OCI-LY3 (cell line): ENCODE results near the gene SLC6A9.

Experiments used
- H2AFZ ChIP-seq: fragments of 200-600, 300-600 bp; shearing (Covaris generic); 2 replicates; pipeline ENCODE4 v1.6.0; 2014; ENCODE audit warnings: antibody characterized with exemption, low read depth, low read length
- H3K27ac ChIP-seq: fragments of 200-600, 300-600 bp; sonication (generic); 2 replicates; pipeline ENCODE4 v1.5.1; 2014; ENCODE audit warnings: mild to moderate bottlenecking, low read length, moderate library complexity, mixed read lengths
- H3K27me3 ChIP-seq: fragments of 200-600, 300-600 bp; sonication (generic); 2 replicates; pipeline ENCODE4 v1.6.1; 2014; ENCODE audit warnings: low read depth, low read length, mixed read lengths
- H3K36me3 ChIP-seq: fragments of 200-600, 300-600 bp; sonication (generic); replicated peaks from 2 replicates; pipeline ENCODE3; 2014; ENCODE audit warnings: low read depth, low read length, mixed read lengths
- H3K4me1 ChIP-seq: fragments of 300-600, 200-600 bp; sonication (generic); 2 replicates; pipeline ENCODE4 v1.6.1; 2014; ENCODE audit warnings: low read length, mixed read lengths
- H3K4me2 ChIP-seq: fragments of 200-600, 300-600 bp; sonication (generic); 2 replicates; pipeline ENCODE4 v1.6.1; 2014; ENCODE audit warnings: low read length, mixed read lengths
- H3K4me3 ChIP-seq: fragments of 300-600, 200-600 bp; sonication (generic); 2 replicates; pipeline ENCODE4 v1.5.1; 2014; ENCODE audit warnings: antibody characterized with exemption, mild to moderate bottlenecking, low read length, moderate library complexity
- H3K79me2 ChIP-seq: fragments of 300-600, 200-600 bp; shearing (Covaris generic); 2 replicates; pipeline ENCODE4 v1.6.1; 2014; ENCODE audit warnings: mild to moderate bottlenecking, low read length, mixed read lengths
- H3K9ac ChIP-seq: fragments of 300-600, 200-600 bp; shearing (Covaris generic); 2 replicates; pipeline ENCODE4 v1.6.0; 2014; ENCODE audit warnings: mild to moderate bottlenecking, low read length, moderate library complexity
- H3K9me3 ChIP-seq: fragments of 200-600, 300-600 bp; shearing (Covaris generic); 2 replicates; pipeline ENCODE4 v1.6.1; 2014; ENCODE audit warnings: low read length, mixed read lengths; ENCODE audit not compliant: insufficient read depth
- H4K20me1 ChIP-seq: fragments of 200-600, 300-600 bp; sonication (generic); 2 replicates; pipeline ENCODE4 v1.6.1; 2016; ENCODE audit warnings: low read length, mixed read lengths; ENCODE audit not compliant: insufficient read depth
- CTCF ChIP-seq: fragments of 200-600, 300-600 bp; sonication (generic); IDR thresholded peaks from 2 replicates; pipeline ENCODE4 v1.5.1; 2014; ENCODE audit warnings: antibody characterized with exemption, low read length, low read depth
- EZH2phosphoT487 ChIP-seq: fragments of 200-600 bp; shearing (Covaris generic); IDR thresholded peaks from 2 replicates; pipeline ENCODE4 v1.6.1; 2018; ENCODE audit warnings: antibody characterized with exemption, mixed run types, low read depth

The SLC6A9 gene

GRCh38 chr1:43961692-43962091 lies 69.6 kb downstream of the SLC6A9 start:
- Histone ChIP-seq H3K27ac (no peak overlapping the region), H3K4me1 (no peaks in the 10 kb centered on the region), H3K4me2 (no peak overlapping the region), H3K4me3 (no peak overlapping the region), H4K20me1 (no peaks in the 10 kb centered on the region), H3K79me2 (no peaks in the 10 kb centered on the region), H3K9me3 (no peaks in the 10 kb centered on the region), H3K27me3 (no peaks in the 10 kb centered on the region), H3K9ac (no peak overlapping the region), H2AFZ (no peak overlapping the region), H3K36me3 (no peaks in the 10 kb centered on the region)
- TF ChIP-seq CTCF (no peak), EZH2phosphoT487 (no peak)

DNA sequence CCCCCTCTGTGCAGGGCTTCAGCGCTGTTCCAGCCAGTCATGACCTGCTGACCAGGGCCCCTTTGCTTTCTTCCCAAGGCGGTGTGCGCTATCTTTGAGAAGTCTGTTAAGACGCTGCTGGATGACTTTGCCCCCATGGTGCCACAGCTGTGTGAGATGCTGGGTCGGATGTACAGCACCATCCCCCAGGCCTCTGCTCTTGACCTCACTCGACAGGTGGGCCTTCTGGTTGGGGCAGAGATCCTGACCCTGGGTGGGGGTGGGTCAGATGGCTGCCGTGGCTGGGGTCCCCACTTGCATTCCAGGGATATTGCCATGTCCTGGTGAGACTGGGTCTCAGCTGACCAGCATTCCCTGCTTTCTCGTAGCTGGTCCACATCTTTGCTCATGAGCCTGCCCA lies 70.5 kb downstream of the SLC6A9 start:
- H3K9me3 ChIP-seq, result no peaks in the 10 kb centered on the region
- H3K9ac ChIP-seq, result no peak overlapping the region
- H3K4me1 ChIP-seq, result no peaks in the 10 kb centered on the region
- H3K79me2 ChIP-seq, result no peaks in the 10 kb centered on the region
- H4K20me1 ChIP-seq, result no peaks in the 10 kb centered on the region
- no peak for TF ChIP-seq CTCF
- no peak for TF ChIP-seq EZH2phosphoT487
- H3K4me3 ChIP-seq, result no peak overlapping the region
- no peak overlapping the region for H3K4me2 ChIP-seq
- no peak overlapping the region for H2AFZ ChIP-seq
- H3K36me3 ChIP-seq, result no peaks in the 10 kb centered on the region
- H3K27me3 ChIP-seq, result no peaks in the 10 kb centered on the region
- H3K27ac ChIP-seq, result no peak overlapping the region

GRCh38 chr1:43958351-43959255 lies 72.7 kb downstream of the SLC6A9 start:
- no peaks in the 10 kb centered on the region for H3K36me3 ChIP-seq
- no peaks in the 10 kb centered on the region for H3K9me3 ChIP-seq
- H3K27me3 ChIP-seq, result no peaks in the 10 kb centered on the region
- H3K79me2 ChIP-seq, result no peaks in the 10 kb centered on the region
- no peaks in the 10 kb centered on the region for H4K20me1 ChIP-seq
- H2AFZ ChIP-seq, result no peak overlapping the region
- H3K4me3 ChIP-seq, result no peak overlapping the region
- no peak overlapping the region for H3K4me2 ChIP-seq
- H3K9ac ChIP-seq, result no peak overlapping the region
- H3K27ac ChIP-seq, result no peak overlapping the region
- H3K4me1 ChIP-seq, result no peaks in the 10 kb centered on the region
- TF ChIP-seq CTCF (no peak), EZH2phosphoT487 (no peak)

DNA sequence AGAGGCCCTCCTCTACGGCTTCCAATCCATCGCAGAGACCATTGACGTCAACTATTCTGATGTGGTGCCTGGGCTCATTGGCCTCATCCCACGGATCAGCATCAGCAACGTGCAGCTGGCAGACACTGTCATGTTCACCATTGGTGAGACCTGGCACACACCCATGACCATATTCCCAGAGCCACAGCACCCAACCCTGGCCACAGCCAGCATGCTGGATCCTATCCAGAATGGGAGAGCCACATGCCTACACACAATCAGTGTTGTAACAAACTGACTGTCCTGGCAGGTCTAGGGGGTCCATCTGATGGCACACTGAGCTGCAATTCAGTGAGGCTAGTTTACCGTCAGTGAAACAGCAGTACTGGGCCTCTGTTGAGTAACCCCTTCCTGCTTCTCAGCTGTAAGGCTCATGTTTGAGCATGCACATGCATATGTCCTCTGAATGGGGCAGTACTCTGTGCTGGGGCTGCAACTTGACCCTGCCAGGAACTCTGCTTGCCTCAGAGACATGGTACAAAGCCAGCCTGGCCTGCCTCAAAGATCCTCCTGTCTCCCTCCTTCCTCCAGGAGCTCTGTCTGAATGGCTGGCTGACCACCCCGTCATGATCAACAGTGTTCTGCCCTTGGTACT lies 73.7 kb downstream of the SLC6A9 start:
- no peaks in the 10 kb centered on the region for H3K36me3 ChIP-seq
- no peaks in the 10 kb centered on the region for H3K79me2 ChIP-seq
- H3K4me2 ChIP-seq, result no peak overlapping the region
- H4K20me1 ChIP-seq, result no peaks in the 10 kb centered on the region
- H3K4me3 ChIP-seq, result no peak overlapping the region
- TF ChIP-seq EZH2phosphoT487 (no peak), CTCF (no peak)
- H3K9me3 ChIP-seq, result no peaks in the 10 kb centered on the region
- no peak overlapping the region for H2AFZ ChIP-seq
- H3K4me1 ChIP-seq, result no peaks in the 10 kb centered on the region
- H3K27ac ChIP-seq, result no peak overlapping the region
- H3K9ac ChIP-seq, result no peak overlapping the region
- H3K27me3 ChIP-seq, result no peaks in the 10 kb centered on the region
